NCI-H2196 (cell line): ENCODE data around the gene MTAP.

Experiments
- DNase-seq: peaks from one replicate; lab custom pipeline; 2025; ENCODE audit not compliant: unreplicated experiment; lab: John Stamatoyannopoulos, UW

Gene MTAP

GRCh38 chr9:21804331-21804730, 1.9 kb downstream of the MTAP start:
- no peak for DNase-seq

DNA sequence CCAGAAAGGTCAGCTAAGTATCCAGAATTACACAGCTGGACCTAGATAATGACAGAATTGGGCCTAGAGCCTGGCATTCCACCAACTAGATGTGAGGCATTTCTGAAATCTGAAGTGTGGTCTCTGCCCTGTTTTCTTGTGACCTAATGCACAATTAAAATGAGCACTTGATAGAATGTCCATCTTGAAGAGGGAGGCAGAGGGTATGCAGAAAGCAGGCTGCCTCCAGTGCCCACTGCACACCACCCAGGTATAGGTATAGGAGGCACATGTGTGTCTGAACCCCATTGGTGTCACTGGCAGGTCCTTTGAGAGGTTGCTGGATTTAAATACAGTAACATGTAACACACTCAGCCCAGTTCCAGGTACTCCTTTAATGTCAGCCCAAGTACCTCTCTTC, 2.4 kb downstream of the MTAP start:
- no peak for DNase-seq

DNA sequence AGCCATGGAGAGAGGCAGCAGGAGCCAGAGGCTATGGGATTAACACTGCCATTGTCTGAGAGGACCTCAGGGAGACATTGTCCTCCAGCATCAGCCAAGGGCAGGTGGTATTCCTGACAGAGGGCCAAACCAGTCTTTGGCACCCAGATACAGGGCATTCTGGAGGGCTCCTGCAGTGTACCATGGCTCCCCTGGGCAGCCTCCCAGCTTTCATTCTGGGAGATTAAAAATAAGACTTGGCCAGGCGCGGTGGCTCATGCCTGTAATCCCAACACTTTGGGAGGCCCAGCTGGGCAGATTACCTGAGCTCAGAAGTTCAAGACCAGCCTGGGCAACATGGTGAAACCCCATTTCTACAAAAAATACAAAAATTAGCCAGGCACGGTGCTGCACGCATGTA, 4.2 kb downstream of the MTAP start:
- DNase-seq = no peak

DNA sequence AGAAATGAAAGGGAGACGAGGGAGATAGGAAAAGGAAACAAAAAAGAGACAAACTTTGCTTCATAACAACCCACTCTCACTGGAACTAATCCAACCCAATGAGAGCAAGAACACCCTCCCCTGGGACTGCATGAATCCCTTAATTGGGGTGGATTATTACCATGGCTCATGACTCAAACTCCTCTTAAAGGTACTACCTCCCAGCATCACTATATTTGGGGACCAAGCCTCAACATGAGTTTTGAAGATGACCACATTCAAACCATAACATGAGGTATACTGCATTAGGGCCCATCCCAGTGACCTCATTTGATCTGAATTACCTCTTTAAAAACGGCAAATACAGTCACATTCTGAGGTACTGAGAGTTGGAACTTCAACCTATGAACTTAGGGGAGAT, 8.0 kb downstream of the MTAP start:
- DNase-seq = no peak

DNA sequence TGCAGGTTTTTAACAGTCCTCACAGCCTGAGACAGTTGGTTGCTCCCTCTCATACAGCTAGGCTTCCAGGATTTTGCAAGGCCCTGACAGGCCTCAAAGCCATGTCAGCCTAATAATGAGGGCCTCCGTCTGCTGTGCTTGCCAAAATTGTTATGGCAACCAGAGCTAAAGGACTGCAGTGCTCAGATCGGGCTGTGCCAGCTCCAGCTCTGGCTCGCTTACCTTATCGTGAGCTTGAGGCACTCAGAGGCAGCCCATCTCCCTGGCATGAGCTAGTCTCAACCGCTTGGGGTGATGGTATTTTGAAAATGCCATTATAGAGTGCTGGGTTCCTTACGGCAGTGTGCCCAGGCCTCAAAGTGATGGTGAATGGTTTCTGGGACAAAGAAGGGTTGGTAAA, 8.4 kb downstream of the MTAP start:
- no peak for DNase-seq

GRCh38 chr9:21811914-21812313, 9.5 kb downstream of the MTAP start:
- DNase-seq = no peak

GRCh38 chr9:21812415-21812814, 10.0 kb downstream of the MTAP start:
- DNase-seq = no peak

DNA sequence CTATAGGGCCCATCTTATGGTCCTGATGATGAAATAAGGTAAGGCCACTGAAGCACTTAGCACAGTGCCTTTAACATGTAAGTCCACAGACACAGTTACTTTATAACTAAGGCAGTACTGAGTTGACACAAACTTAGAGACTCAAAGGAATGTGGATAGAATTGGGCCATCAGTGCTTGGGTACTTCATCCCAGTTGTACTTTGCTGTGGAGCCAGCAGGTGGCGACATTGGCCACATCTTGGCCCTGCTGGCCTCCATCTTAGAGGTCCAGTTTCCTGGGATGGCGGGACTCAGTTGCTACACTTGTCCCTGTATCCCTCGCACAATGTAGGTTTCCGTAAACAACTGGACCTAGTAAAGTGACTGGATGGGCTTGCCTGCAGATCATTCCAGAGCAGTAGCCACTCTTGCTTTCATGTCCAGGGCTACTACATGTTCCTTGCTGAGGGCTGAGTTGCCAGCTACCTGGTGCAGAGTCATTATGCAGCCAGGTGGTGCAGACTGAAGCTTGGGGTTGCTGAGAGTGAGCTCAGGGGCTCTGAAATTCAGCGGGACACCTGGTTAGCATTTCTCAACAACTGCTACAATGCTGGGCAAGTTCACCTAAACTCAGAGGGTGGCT, 10.6 kb downstream of the MTAP start:
- peak; percentile 61 for DNase-seq

DNA sequence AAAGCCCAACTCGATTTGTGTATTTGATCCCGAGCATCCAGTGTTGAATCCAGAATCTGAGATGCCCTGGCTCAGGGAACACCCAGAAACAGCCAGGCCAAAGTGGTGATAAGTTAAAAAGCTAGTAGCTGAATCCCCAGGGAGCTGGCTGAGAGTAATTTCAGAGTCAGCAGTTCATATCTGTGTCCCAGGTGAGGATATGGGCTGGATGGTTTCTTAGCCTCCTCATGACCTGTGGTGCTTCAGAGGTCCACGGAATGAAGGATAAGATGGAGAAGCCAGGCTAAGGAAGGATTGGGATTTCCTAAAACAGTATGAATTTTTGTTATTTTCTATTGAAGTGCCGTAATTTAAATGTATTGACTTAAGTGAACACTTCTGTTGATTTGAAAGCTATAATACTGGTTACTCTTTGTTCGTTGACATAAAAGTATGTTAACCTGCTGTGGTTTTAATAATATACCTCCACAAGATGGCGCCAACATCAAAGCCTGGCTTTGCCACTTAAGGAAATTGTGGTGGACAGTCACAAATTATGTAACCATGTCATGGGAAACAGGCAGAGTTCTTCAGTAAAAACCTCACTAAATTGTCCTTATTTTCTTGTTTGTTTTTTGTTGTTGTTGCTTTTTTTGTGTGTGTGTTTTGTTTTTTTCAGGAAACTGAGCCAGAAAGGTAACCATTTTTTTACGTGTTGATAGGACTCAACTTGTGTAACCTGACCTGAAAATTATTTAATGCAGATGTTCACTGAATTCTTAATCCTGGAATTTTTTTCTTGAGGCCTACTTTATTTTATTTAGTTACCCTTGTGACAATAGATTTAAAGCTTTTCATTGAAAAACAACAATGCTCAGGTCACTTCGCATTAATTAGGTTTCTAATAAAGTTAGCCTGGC, 11.4 kb downstream of the MTAP start:
- peak; percentile 87 for DNase-seq

DNA sequence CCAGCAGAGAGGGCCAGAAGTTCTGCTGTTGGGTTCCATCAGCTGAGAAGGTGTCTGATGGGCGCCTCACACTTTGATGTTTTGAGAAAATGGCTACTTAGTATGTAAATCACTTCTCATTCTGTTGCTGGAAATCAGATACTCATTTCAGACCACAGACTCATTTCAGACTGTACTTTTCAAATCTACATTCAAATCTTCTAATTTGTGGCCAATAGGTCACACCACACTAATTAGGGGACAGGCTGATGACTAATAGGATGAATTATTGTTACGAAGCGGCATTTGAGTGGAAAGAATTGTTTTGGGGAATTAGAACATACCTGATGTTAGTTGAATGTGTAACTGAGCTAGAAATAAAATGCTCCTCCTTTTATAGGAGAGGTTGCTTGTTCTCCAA, 13.2 kb downstream of the MTAP start:
- DNase-seq = no peak

DNA sequence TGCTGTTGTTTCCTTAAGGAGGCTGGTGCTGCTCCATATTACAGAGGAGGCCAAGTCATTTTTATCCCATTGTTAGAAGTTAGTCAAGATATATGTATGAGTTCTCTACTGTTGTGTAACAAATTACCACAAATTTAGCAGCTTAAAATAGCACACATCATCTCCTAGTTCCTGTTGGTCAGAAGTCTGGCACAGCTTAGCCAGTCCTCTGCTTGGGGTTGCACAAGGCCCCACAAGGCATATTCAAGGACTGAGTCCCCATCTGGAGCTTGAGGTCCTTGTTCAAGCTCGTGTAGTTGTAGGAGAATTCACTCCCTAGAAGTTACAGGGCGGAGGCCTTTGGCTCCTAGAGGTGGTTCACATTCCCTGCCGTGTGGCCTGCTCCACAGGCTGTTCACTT, 14.7 kb downstream of the MTAP start:
- DNase-seq = no peak

DNA sequence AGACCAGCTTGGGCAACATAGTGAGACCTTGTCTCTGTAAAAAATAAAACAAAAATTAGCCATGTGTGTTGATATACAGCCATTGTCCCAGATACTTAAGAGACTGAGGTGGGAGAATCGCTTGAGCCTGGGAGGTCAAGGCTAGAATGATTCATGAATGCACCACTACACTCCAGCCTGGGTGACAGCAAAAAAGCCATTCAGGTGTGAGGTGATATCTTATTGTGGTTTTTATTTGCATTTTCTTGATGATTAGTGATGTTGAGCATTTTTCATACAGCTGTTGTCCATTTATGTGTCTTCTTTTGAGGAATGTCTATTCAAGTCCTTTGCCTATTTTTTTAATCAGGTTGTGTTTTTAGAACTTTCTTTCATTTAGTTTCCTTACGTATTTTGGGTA, 23.2 kb downstream of the MTAP start:
- DNase-seq = no peak

- DNase-seq = no peak
Measured at GRCh38 chr9:21828853-21829410, 26.5 kb downstream of the MTAP start.

DNA sequence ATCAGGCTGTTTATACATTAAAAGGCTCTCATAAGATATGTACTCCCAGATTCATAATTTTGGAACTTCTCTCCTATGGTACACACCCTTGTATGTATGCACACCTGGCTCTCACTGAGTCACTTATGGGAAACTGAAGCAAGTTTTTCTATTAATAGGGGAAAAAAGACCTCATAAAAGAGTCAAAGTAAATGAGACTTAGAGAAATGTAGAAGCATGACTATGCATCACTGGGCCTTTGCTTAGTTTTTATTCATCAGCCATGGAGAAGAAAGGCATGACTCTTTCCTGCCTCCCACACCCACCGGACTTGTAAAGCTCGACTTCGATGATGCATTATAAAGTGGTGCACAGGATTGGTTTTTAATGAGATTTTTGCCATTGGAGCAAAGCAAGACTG, 28.2 kb downstream of the MTAP start:
- no peak for DNase-seq

DNA sequence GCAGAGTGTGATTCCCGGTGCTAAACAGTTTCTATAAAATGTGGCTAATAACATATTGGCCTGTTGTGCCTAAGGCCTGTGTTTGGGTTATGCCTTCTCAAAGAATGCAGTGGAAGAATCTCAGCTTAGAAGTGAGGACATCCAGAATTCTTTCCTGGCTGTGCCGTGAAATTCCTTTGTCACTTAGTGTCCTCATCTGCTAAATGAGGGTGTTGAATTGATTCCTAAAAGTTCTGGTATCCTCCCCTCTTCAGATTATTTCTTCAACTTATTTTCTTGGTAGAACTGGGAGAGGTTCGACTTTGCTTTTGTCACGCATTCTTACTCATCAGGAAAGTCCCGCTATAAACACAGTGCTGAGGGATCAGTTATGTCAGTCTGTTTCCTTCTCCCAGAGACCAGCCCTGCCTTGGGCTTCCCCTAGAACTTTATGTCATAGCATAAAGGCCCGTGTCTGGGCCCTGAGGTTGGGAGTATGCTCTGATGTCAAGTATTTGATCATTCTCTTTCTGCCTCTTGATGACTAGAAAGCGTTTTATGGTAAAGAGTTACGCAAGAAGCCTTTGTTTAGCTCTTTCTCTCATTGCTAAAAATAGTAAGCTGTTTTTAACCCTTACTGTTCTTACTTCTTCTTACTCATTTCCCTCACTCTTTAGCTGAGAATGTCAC, 29.5 kb downstream of the MTAP start:
- DNase-seq = no peak

GRCh38 chr9:21833090-21833801, 30.8 kb downstream of the MTAP start:
- peak; percentile 45 for DNase-seq

- no peak for DNase-seq
Measured at GRCh38 chr9:21835121-21835520, 32.7 kb downstream of the MTAP start.

DNA sequence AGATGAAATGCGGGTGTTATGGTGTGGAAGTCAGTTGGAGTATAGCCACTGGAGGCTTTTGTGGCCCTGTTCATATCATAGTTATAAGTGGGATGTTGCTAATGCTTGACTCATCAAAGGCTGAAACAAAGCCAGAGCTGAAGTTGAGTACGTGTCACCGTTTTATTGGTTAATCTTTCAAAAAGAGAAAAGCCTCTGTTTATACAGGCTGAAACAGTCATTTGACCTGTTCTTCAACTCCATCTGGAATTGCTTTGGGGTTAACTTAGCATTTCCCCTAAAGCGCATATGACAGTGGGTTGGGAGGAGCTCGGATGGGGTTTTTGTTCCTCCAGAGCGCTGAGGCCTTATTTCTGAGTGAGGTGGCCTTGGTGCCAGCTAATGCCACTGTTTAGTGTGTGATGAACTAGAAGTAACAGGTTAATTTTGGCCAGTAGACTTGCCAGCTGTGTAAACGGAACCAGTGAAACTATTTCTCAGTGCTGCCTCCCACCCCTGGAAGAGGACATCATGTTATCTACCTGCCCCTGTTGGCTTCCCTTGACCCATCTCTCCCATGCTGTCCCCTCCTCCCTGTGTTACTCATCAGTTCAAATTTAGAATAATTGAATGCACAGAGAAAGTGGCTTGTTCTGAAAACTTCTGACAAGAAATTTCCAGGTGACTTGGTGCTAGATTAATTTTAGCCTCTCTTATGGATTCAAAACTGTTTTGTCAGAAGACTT, 34.2 kb downstream of the MTAP start:
- peak; percentile 74 for DNase-seq

DNA sequence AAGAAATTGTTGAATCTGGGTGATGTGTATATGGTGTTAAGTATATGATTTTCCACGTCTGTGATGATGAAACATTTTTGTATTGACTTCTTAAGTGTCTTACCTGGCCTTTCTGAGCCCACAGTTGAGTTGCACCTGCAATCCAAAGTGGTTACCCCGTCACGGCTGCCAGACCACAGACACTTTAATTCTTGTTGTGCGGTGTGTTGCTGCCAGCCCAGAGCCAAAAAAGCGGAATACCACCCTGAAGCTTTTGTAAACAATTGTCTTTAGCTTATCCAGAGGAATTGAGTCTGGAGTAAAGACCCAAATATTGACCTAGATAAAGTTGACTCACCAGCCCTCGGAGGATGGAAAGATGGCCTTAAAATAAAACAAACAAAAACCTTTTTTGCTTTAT, 35.1 kb downstream of the MTAP start:
- DNase-seq = no peak

- DNase-seq = no peak
Measured at GRCh38 chr9:21840647-21841046, 38.2 kb downstream of the MTAP start.

DNA sequence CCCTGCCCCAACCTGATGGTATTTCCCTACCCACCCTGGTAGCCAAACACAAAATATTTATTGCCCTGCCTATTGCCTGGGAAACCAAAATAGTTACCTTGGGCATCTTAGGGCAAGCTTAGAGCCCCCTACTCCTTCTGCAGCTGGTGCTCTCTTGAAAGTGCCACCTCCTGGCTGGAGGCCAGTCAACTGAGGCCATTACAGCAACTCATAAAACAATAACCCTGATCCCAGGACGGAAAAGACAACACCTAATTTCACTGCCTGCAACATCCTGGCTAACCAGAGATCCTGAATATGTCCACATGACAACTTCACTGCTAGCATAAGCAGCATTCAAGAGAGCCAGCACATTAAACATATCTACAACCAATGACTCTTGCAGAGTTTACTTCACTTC, 38.7 kb downstream of the MTAP start:
- DNase-seq = no peak
